Globus pallidus (tissue), 1 donor: ENCODE measurements around the gene CNOT6L.
"Not testable (repeated sequence)": the region's sequence is repeated elsewhere in the genome, so short reads cannot be mapped to it uniquely, and the experiment has no call there.

ENCODE experiments used
- DNase-seq: peaks from one replicate; pipeline ENCODE4 v3.0.0-alpha.2; 2015; ENCODE audit warnings: low spot score

The CNOT6L gene

GRCh38 chr4:77782102-77782835, 36.9 kb downstream of the CNOT6L start:
- DNase-seq, result no peak

- DNase-seq, result not testable (repeated sequence)
These were observed 38.4 kb downstream of the CNOT6L start for GRCh38 chr4:77780762-77781161.

GRCh38 chr4:77777135-77777807, 41.9 kb downstream of the CNOT6L start:
- no peak for DNase-seq

- peak; percentile 7 for DNase-seq
These were observed 42.7 kb downstream of the CNOT6L start for GRCh38 chr4:77776182-77777134.

- DNase-seq, result no peak
These were observed 46.1 kb downstream of the CNOT6L start for GRCh38 chr4:77773101-77773500.

GRCh38 chr4:77771566-77771965, 47.6 kb downstream of the CNOT6L start:
- no peak for DNase-seq

- no peak for DNase-seq
These were observed 53.4 kb downstream of the CNOT6L start for GRCh38 chr4:77765720-77766119.

GRCh38 chr4:77762531-77762930, 56.6 kb downstream of the CNOT6L start:
- no peak for DNase-seq

GRCh38 chr4:77761595-77761994, 57.6 kb downstream of the CNOT6L start:
- DNase-seq, result no peak

GRCh38 chr4:77758804-77759203, 60.4 kb downstream of the CNOT6L start:
- DNase-seq, result no peak

- no peak for DNase-seq
These were observed 67.4 kb downstream of the CNOT6L start for GRCh38 chr4:77751764-77752163.

GRCh38 chr4:77745792-77746191, 73.4 kb downstream of the CNOT6L start:
- DNase-seq, result no peak

GRCh38 chr4:77742054-77742453, 77.1 kb downstream of the CNOT6L start:
- no peak for DNase-seq

- DNase-seq, result no peak
These were observed 78.7 kb downstream of the CNOT6L start for GRCh38 chr4:77740480-77740879.

- no peak for DNase-seq
These were observed 84.2 kb downstream of the CNOT6L start for GRCh38 chr4:77734928-77735327.

GRCh38 chr4:77731656-77732055, 87.5 kb downstream of the CNOT6L start:
- DNase-seq, result peak; percentile 11

- DNase-seq, result no peak
These were observed 90.7 kb downstream of the CNOT6L start for GRCh38 chr4:77728420-77728819.

- no peak for DNase-seq
These were observed 98.1 kb downstream of the CNOT6L start for GRCh38 chr4:77721073-77721472.

- DNase-seq, result not testable (repeated sequence)
These were observed 100.7 kb downstream of the CNOT6L start for GRCh38 chr4:77718500-77718899.

- no peak for DNase-seq
These were observed 103.5 kb downstream of the CNOT6L start for GRCh38 chr4:77715414-77716290.

GRCh38 chr4:77714514-77714913, 104.7 kb downstream of the CNOT6L start:
- no peak for DNase-seq
